HTR-8/SVneo (cell line): ENCODE results near the gene IPPK.

ENCODE experiments used
- DNase-seq: peaks from one replicate; pipeline ENCODE4 v3.0.0; 2011; ENCODE audit warnings: low spot score, mixed read lengths; ENCODE audit not compliant: insufficient read length
- FAIRE-seq: peaks from 2 replicates; lab custom pipeline; 2011; peaks lifted over from hg19 to GRCh38; lab: Jason Lieb, UNC

The IPPK gene

DNA sequence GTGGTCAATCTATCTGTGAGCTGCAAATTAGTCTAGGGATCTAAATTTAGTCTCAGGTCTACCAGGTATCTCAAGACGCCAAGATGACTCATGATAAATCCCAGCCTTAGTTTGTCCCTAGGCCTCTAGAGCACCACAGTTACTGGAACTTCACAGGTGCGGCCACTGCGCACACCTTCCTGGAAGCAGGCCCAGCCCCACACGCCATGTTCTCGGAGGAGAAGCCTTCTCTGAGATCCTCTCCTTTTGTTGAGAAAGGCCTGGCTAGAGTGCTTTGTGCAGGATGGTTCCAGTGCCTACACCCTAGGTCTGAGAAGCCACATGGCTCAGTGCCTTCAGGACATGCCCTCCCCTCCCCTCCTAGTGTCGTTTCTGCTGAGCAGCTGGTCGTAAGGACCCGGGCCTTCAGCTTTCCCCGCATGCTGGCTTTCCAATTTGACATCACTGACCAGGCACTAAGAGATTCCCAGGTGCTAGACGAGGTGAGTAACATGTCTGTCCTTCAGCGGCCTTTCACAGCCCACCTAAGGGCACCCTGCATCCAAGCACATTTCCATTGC, 51.9 kb downstream of the IPPK start:
- FAIRE-seq, result no peak
- no peak for DNase-seq

DNA sequence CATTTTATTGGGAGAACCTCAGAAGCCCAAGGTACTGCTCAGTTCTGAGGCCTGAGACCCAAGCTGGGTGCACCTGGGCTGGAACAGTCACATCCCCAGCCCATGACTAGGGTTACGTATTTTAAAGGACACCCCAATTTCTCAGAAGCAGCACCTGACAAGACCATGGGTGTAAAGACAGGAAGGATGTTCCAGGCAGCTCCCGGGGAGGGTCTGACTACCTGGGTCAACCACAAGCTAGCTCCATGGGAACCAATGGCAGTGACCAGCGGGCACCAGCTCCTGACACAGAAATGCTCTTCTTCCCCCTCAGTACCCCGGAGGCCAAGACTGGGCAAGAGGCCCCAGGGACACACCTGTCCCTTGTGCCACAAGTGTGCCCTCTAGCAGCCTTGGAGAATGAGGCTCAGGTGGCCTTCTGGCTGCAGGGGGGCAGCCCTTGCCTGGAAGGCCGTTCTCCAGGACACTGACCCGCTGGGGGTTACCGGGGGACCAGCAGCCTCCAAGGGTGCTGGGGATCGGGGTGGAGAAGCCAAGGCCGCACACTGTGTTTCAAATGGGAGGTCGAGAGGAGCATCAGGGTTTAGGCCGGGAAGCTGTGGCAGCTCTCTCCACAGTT, 52.6 kb downstream of the IPPK start:
- DNase-seq (no peak), FAIRE-seq (no peak)

DNA sequence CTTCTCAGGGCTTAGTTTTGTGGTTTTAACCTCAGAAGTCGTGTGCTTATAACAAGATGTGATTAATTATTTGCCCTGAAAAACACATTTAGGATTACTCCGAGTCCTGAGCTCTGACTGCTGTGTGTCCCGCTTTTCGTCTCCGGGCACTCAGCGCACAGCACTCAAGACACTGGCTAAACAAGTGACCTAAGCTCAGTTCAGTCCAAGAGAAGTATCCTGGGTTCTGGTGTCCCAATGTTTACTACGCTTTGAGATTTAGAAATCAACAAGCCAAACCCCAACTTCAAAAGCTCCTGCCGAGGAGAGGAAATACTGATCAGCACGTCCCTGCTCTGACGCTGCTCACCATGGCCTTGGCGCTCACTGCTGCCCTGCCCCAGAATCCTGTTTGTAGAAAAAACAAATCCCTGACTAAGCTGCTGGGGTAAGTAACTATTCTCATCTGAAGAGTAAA, 53.2 kb downstream of the IPPK start:
- FAIRE-seq, result no peak
- no peak for DNase-seq

DNA sequence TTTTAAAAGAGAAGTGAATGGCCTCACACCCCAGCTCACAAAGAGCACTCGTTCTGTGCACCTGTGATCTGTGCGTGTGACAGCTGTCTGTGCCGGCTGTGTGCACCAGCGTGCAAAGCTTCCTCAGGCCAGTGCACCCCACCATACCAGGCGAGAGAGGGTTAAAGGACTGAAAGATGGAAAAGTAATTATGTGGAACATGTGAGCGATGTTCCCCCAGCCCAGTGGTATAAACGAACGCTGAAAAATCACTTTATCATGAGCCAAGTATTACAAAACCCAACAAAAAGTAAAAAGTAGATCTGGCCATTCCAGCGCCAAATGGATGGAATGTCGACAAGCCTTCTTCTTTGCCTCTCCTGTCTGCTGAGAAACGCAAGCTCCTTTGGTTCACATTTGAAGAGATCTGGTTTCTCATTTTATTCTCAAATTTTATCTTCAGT, 53.7 kb downstream of the IPPK start:
- FAIRE-seq (no peak), DNase-seq (no peak)

DNA sequence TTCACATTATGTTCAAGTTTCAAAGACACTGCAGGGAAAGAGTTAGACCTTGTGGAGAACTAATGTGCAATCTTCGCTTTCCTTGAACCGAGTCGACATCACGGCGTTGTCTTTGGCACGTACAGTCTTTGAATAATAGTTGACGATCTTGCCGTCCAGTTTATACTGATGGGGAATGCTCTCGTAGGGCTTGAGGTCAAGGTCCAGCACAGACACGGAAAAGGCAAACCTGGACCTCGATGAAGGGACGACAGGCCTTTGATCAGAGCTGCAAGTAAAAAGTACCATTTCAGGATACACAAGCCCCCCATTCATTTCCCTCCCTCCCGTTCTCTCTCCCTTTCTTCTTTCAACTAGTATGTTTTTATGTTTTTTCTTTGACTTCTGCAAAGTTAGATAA, 54.1 kb downstream of the IPPK start:
- FAIRE-seq (no peak), DNase-seq (no peak)

DNA sequence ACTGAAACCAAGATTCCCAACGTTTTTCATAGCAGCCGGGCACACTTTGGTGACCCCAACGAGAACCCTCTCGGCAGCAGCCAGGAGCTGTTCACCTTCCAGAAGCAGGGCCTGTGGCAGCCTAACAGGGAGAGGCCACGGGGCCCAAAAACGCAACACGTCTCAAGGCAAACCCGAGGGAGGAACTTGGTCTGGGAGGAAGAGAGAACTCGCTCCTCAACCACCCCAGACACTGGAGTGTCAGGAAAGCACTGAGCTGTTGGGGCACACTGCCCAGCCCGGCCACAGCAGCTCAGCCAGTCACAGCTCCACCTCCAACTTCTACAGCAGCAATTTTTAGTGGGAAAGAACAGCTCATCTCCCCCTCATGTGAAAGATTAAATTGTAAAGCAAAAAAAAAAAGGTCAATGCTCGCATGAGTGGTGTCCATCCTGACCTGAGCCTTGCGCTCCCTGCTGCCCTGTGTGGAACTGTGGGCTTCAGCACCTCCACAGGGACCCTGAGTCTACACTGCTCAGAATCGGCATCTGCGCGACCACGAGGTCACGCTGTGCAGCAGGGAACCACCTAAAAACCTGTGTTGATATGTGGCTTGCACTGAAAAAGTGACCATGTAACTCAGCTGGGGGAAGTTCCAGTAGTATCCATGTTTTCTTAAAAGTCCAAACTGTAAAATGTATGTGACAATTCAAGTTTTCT, 55.0 kb downstream of the IPPK start:
- DNase-seq (no peak), FAIRE-seq (no peak)

DNA sequence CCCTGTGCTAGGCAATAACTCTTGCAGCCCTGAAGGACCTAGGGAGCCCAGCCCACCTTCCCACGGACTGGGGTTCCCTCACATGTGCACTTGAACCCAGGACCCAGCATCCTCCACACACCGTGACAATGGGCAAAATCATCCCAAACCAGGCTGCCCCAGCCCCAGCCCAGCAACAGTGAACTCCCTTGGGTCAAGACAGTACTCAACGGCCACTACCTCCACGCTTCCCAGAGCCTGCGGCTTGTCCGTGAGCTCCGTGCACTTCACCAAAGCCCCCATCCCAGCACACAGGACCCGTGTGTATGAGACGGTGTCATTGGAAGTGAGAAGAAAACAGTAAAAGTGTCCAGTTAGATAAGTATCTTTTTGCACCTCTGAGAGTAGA, 55.8 kb downstream of the IPPK start:
- DNase-seq (no peak), FAIRE-seq (no peak)

DNA sequence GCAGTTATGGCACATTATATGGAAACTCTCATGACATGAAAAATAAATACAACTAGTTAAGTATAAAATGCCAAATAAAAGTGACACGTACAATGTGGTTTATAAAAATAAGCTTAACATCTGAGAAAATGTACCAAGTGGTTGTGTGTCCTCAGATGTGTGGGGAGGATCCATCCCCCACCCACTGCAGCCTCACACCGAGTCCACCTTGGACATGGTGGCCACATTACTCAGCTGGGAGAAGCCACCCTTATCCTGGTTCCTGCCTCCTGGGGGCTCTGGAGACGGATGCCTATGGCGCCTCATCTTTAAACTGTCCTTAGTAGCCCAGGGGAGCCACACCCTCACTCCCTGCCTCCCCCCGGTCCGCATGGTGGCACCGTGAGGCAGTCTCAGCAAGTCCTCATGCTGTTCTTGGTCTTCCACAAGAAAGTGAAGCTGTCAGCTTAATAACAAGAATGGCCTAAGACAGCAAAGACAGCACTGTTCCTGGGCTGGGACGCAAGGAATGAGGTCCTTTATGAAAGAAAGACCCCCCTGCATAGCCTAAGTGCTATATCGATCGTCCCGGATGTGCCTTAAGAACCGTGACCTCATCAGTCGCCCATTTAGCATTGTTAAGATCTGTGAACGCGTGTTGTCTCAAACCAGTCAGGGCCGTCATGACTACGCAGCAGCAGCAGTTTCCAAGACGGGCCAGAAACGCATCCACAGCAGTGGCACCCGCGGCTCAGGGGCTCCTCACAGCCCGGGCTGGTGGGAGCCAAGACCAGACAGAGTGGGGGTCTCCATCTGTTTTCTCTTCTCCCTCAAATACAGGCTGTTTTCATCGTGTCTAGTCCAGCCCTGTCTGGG, 56.4 kb downstream of the IPPK start:
- no peak for DNase-seq
- FAIRE-seq, result no peak

DNA sequence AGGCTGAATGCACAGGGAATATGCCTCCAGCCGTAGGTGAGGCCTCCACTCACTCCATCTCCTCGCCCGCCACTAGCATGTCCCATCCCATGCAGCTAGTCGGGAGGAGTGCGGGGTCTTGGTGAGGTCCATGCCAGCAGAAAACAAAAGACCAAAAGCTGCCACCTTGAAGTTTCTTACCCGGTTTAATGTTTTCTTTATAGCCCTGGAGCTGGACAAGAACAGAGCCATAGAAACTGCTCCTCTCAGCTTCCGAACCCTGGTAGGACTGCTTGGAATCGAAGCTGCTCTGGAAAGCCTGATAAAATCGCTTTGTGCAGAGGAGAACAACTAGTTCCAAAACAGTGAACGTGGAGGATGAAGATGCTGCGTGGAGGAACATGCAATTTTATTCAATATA, 57.1 kb downstream of the IPPK start:
- no peak for FAIRE-seq
- no peak for DNase-seq

DNA sequence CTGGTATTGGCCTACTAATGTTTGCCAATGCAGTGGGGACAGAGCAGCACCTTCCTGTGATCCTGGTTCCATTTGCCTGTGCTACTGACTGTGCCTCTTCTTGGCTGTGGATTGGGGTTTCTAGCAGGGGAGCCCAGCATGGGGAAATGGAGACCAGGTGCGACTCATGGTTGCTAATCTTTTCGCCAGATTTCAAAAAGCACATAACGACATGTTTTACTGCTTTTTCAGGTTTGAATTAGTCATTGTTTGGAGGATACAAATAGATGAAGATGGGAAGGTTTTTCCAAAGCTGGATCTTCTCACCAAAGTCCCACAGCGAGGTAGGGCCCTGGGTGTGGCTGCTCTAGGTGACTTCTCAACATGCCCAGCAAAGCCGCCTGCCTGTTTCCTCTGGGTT, 57.6 kb downstream of the IPPK start:
- DNase-seq (no peak), FAIRE-seq (no peak)

DNA sequence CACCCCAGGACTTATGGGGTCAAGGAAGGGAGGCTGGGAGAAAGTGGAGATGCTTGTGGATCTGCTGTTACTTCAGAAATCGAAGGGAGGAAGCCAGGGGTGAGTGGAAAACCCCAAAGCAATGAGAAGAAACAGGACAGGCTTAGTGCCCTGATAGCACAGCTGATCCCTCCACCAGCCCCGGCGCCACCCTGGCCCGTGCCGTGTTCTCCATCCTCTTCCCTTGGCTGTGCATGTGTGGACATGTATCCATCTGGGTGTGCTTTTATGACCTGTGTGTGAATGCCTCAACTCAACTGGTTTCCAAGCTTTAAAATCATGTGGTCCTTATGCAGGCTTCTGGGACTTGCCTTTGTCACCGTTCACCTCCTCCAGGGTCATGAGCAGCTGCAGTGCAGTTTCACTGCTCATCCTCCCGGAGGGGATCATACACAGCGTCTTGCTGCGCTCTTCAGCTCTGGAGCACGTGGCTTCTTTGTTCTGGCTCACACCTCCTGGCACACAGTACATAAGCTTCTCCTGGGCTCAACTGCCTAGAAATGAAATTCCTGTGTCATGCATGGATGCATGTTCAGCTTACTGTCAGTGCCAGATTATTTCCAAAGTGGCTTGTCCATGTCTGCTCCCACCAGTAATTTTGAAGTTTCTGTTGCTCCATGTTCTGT, 58.2 kb downstream of the IPPK start:
- DNase-seq (no peak), FAIRE-seq (no peak)

DNA sequence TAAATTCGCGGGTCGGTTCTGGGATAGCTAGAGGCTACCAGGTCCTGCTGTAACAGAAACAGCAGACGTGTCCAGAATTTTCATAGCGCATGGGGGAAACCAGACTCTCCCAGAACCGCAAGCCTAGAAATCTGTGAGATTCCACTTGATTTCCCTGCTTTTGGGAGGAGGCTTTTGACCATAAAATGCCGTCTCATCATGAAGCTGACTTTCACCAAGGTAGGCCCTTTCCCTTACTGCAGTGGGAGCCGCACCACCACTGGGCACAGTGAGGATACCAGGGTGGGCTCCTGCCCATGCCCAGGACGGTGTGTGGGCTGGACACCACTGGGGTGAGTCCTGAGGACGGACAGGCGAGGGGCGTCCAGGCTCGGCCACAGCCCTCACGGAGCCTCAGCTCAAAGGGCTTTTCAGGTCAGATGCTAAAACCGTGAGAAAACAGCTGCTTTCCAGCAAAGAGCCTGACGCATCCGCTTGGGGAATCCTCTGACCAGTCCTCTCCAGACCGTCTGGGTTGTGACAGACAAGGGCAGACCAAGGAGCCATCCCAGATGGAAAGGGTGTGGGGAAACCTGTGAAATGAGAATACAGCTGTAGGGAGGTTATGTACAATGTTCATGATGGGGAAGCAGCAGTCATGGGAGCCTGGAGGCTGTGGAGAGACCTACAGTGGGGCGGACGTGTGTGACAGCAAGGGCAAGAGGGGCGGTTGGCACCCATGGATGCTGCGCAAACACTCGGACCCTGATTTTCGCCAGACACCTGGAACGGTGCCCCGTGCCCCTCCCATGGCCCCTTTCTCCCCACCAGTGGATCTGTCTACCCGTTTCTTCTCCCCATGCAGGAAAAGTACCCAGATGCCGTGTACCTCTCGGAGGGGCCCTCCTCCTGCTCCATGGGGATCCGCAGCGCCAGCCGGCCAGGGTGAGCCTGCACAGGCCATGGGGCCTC, 59.2 kb downstream of the IPPK start:
- DNase-seq (no peak), FAIRE-seq (no peak)

DNA sequence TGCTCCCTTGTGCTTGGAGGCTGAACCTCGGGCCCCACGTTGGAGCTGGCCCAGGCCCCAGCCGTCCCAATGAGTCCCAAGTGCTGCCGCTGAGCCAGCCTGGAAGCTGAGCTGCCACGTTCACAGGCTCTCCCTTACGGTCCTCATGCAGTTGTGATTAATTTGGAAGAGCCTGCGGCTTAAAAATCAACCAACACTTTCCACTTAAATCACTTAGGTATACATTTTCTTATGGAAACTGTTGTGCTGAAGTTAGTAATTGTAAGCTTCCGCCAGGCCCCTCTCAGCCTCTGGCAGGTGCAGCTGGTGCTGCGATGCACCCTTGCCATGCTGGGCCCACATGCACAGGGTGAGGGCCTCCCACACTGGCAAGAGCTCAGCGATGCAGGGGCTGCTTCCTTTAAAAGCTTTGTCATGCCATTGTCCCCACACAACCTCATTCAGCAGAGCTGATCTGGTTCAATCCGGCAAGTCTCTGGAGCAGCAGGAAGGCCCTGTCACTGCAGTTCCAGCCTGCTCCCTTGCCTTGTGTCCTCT, 61.0 kb downstream of the IPPK start:
- no peak for DNase-seq

DNA sequence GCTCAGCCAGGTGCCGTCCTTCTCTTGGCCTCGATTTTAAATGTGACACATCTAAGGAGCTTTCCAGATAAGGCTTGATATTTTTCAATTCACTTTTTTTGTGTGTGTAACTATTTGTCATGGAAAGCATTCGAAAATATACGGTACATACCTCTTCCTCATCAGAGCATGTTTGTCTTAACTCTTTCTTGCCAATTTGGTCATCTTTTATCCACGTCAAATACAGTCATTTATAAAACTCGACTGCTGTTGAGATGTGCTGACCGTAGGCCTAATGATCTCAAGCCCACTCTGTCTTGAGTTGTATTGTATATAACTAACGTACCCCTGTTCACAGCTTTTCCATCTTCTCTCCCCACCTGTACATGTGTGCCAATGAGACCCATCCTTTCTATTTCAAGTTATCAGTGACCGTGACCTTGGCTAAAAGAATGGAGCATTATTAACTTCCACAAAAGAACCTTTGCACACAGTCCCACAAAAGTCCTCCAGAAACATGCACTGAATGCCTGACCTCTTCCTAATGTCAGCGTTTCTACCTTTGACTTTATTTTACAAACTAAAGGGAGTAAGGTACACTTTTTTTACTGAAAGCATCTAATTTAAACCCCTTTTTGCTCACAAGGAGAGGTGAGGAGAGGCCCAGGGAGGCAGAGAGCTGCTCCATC, 61.6 kb downstream of the IPPK start:
- DNase-seq (no peak), FAIRE-seq (no peak)

More for the DNA sequence above, 61.0 kb downstream of the IPPK start:
- no peak for FAIRE-seq

DNA sequence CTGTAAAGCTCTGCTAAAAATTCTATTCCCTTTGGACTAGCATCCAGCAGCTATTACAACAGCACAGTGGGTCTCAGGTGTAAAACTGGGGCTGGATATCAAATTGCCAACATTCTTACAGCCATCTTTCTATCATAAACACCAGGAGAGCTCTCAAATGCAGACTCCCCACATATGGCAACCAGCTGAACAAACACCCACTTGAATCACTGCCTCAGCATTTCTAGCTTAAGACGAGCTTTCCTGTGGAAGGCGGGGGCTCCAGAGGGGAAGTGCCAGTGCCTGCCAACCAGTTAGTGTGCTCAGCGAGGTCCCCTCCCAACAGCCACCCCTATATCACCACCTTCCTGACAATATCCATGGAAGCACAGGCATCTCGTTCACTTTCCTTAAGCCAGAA, 62.2 kb downstream of the IPPK start:
- no peak for DNase-seq
- no peak for FAIRE-seq

DNA sequence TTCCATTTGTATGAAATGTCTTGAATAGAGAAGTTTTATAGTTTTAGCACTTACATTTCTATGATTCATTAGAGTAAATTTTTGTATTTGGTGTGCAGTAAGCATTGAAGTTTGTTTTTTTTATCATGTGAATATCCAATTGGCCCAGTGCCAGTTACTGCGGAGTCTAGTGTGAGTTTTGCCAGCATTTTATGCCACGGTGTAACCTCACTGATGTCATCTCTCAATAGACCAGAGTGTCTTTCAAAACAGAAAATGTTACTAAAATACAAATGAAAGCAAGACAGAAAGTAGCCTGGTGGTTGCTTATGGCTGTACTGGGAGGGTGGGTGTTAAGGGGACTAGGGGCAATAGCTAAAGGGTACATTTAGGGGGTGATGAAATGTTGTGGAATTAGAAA, 62.8 kb downstream of the IPPK start:
- FAIRE-seq (no peak), DNase-seq (no peak)

DNA sequence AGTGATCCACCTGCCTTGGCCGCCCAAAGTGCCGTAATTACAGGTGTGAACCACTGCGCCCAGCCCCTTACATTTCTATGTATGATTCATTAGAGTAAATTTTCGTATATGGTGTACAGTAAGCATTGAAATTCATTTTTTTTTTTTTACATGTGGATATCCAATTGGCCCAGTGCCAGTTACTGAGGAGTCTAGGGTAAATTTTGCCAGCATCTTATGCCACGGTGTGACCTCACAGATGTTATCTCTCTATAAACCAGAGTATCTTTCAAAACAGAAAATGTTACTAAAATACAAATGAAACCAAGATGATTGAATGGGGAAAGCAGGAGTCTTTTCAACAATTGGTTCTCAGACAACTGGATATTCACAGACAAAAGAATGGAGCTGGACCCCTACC, 64.7 kb downstream of the IPPK start:
- FAIRE-seq, result no peak
- DNase-seq, result no peak

DNA sequence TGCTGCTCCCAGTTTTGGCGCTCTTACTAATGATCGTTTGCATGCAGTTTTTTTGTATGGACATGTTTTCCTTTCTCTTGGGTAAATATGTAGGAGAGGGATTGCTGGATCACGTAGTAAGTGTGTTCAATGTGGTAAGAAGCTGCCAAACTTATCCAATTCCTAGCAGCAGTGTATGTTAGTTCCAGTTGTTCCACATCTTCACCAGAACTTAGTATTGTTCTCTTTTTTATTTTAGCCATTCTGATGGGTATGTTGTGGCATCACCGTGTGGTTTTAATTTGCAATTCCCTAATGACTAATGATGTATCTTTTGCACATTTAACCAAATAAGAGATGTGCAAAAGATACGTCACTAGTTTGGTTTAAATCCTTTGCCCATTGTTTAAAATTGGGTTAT, 65.9 kb downstream of the IPPK start:
- DNase-seq (no peak), FAIRE-seq (no peak)
